Measurements from ENCODE around the gene RHOJ.
"Not testable (repeated sequence)": the region's sequence is repeated elsewhere in the genome, so short reads cannot be mapped to it uniquely, and the experiment has no call there.

The RHOJ gene

DNA sequence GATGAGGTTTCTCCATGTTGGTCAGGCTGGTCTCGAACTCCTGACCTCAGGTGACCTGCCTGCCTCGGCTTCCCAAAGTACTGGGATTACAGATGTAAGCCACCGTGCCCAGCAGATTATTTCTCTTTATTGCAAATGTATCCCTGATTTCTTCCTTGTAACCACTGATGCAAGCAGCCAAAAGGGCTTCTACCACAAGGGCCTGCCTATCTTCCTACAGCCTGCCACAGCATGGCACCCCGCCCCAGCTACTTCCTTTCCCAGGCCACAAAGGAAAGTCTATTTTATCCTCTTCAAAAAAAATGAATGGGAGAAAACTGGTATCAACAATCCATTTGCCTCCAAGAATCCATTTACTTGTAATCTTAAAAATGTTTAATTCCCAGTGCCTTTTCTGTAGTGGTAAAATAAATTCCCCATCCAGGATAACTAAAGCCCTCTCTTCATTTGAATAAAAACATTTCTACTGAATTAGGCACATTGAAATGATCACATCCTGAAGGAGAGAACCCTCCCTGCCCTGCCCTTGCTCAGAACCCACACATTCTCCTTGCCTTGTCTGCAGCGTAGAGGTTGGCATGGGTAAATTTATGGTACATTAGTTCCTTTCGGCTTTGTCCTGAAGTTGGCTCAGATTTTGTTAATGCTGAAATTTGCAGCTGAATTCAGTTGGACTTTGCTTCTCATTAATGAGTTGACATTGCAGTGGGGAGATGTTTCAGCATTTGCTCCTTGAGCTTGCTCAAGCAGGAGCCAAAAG, 95.3 kb downstream of the RHOJ start:
- no peak for DNase-seq

DNA sequence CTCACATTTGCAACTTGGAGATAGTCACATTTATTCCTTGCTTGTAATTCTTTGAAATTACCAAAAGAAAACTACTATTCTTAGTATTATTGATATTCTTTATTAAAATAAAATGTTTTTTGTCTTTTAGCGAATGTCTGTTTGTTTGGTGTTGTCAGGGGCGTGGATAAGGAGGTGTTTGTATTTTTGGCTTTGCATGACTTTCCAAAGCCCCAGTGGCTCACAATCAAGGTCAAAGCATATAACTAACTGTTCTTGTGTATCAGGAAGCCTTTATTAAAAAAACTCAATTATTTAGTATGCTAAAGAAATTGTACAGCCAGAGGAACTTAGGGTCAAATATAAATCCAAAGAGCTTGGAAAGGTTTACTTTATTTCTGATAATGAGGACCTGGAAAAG, 96.6 kb downstream of the RHOJ start:
- DNase-seq = no peak

DNA sequence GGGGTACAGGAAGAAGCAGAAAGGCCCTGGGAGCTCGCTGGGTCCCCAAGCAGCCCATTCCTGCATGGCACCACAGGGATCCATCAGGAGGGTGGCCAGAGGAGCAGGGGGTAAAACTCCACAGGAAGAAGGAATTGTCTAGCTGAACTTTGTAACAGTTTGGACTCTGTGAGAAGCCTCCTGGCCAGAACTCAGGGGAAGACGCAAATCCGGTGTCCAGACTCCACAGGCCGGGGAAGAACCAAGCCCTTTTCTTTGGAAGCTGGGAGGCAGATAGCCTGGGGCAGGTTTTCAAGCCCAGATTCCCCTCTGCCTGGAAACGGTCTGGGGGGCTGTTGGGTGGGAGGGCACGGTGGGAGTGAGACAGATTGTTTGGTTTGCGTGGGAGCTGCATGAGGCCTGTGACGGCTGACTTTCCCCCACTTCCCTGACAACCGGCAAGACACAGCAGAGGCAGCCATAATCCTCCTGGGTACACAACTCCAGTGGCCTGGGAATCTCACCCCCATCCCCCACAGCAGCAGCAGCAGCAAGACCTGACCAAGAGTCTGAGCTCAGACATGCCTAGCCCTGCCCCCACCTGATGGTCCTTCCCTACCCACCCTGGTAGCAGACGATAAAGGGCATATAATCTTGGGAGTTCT, 97.8 kb downstream of the RHOJ start:
- DNase-seq = no peak

DNA sequence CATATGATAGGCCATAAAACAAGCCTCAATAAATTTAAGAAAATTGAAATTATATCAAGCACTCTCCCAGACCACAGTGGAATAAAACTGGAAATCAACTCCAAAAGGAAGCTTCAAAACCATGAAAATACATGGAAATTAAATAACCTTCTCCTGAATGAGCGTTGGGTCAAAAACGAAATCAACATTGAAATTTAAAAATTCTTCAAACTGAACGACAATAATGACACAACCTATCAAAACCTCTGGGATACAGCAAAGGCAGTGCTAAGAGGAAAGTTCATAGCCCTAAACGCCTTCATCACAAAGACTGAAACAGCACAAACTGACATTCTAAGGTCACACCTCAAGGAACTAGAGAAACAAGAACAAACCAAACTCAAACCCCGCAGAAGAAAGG, 100.2 kb downstream of the RHOJ start:
- DNase-seq = not testable (repeated sequence)

DNA sequence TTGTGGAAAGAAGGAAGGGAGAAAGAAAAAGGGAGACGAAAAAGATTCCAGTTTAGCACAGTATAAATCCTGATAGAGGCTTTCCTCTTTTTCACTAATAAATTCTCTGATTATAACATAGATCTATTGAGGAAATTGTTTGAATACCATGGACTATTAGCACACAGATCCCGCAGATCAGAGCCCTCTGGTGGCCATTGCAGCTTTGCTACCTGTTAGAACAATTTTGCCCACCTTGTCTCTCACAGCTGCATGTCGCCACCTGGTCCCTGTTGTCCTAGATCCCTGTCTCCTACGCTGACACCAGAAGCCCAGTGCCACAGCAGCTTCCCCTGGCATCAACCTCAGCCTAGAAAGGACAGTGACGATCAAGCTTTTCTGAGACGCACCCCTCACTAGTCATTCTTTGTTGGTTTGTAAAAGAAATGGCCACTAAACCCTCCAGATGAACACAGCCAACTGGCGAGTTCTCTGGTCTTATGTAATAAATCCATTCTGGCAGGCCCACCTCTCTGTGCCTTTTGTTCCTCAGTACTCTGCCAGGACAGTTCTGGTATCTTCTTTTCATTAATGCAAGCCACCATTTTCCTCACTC, 104.6 kb downstream of the RHOJ start:
- no peak for DNase-seq

DNA sequence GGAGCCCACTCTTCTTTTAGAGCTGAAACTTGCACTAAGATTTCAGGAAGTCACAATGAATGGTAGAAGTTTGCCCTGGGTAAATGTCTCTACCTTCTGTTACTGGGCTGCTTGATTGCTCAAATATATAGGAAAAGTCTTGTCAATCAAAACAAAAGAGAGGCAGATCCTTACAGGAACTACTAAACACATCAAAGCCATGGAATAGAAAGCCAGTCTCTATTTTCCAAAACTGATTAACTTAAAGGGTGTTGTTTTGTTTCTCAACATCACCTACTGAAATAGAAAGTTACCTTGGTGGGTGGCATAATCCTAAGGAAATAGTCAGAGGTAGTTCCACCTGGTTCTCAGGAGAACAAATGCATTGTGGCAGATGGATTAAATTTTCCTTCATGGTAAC, 114.6 kb downstream of the RHOJ start, which contains the start of gene GPHB5:
GPHB5 (minus strand) TSS at position 101 of the 400 bp plus-strand sequence. CDS start 1,086 bp downstream, outside the sequence.
- no peak for DNase-seq

DNA sequence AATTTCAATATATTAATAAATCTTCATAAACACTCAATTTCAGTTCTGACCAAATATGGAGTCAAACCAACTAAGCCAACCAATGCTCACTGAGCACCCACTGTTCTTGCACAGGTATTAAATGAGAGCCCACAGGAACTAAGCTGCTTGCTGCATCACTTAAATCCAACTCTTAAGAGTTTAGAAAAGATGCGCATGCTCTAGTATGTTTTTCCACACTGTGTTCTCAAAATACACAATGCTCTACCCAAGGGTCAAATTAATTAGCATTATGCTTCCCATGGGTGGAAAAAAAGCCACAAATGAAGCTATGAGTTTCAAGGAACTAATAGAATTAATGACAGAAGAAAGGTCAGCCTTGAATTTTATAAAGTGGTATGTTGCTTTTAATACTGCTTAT, 118.2 kb downstream of the RHOJ start:
- DNase-seq = no peak

DNA sequence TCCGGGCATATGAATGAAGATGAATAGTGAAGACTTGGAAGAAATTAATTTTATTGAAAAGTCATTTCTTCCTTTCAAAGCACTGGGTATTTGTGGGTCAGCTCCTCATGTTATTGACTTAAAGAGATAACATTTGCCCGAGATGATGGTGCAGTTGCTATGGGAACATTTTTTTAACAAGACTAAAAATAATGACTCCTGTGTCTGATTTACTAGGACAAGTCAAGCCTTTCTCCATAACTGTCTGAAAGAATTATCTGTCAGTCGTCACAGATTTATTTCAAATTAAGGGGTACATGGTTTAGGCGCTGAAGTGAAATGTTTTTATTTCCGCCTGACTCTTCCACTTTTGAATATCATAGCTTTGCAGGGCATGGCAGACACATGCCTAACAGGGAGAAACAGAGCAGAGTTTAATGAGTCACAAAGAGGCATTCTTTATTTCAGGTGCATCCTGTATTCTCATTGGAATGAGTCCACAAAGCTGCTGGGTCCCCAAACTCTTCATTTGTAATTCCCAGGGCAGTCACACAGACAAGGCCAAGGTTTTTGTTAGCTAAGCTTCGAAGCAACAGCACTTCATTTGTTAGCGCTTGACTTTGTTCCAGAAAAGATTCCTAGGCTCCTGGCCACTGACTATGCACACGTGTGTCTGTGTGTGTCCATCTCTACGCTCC, 118.8 kb downstream of the RHOJ start:
- DNase-seq = no peak

DNA sequence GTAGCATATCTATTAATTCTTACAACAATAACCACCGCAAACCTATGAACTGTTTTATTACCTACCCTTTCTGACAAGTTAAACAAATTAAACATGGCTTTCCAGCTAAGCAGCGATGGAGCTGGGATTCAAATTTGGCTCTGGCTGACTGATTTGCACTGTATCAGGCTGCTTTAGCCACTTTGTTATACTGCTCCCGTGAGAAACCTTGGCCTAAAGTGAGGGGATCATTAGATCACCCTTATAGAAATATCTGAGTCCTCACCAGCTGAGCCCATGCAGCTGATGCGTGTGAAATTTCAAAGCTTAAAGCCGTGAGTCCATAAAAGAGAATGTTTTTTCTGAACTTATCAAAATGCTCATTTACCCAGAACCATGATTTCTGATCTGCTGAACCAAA, 122.6 kb downstream of the RHOJ start:
- no peak for DNase-seq

DNA sequence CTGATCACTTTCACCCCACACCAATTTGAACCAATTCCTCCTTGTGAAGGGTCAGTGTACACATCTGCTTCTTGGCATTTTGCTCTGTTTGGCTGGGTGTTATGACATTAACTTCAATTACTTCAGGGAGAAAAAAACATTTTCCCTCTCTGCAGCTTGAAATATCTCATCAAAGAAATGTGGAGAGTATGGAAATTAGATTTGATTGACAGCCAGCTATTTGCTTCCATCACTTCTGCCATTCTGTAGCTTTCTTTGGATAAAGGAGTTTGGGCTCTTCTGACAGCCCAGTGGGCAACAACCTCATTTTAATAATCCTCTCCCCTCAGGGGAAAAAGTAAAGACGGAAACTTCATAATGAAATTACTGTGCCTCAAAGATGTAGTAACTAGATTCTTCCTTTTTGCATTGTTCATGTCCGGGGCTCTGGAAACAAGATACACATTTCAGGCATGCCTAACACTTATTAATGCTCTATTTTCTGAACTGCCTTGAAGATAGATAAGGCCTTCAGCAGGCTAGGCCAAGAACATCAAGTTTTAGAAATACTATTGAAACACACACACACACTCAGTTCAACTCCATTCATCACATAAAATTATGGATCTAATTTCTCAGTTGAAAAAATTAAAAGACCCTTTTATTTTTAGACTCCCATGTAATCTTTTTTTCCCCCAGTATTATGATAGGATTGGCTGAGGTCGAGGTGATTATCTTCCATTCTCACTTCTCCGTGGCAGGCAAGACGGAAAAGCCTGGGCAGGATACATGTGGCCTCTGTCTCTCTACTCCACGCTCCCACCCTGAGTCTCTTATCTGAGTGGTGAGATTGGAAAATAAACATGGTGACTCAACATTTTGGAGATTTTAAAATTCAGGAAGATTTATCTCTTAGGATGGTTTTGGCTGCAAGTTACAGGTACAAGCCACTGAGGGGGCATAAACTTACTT, 124.8 kb downstream of the RHOJ start:
- DNase-seq = no peak

DNA sequence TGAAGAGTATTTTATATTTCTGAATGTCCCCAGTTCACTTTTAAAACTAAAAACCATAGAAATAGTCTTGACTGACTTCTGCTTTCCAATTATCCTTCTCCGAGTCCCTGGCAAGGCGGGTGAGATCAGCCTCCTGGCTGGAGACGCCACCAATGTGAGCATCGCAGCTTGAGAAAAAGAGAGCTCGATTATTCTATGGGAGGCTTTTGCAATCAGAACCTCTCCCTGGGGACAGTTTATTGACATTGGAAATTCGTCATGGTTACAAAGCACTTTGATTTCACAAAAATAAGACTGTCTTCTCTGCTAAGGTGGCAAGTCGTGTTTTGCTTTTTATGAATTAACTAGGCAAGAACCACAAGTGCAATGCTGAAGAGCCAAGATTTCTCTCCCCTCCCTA, 138.1 kb downstream of the RHOJ start:
- no peak for DNase-seq
